ENCODE results near the gene MLN.

- TF ChIP-seq EZH2 (IDR thresholded peaks at IDR 0.05; ENCODE audit: borderline replicate concordance), result no peak
- no peak for TF ChIP-seq EZH2phosphoT487 (IDR thresholded peaks at IDR 0.05; ENCODE audit: low read depth, severe bottlenecking, unreplicated experiment)
Observed at GRCh38 chr6:33798343-33798848, 5.4 kb downstream of the MLN start.
